GM18907 (cell line): Measurements from ENCODE around the gene HOXC4.
"Not testable (repeated sequence)": the region's sequence is repeated elsewhere in the genome, so short reads cannot be mapped to it uniquely, and the experiment has no call there.

Source experiments
- ATAC-seq: cut with Tn5 transposase; IDR thresholded peaks from one replicate; pipeline ENCODE4 v1.9.1; 2021; ENCODE audit warnings: mild to moderate bottlenecking, moderate library complexity; ENCODE audit not compliant: unreplicated experiment

HOXC4 gene

DNA sequence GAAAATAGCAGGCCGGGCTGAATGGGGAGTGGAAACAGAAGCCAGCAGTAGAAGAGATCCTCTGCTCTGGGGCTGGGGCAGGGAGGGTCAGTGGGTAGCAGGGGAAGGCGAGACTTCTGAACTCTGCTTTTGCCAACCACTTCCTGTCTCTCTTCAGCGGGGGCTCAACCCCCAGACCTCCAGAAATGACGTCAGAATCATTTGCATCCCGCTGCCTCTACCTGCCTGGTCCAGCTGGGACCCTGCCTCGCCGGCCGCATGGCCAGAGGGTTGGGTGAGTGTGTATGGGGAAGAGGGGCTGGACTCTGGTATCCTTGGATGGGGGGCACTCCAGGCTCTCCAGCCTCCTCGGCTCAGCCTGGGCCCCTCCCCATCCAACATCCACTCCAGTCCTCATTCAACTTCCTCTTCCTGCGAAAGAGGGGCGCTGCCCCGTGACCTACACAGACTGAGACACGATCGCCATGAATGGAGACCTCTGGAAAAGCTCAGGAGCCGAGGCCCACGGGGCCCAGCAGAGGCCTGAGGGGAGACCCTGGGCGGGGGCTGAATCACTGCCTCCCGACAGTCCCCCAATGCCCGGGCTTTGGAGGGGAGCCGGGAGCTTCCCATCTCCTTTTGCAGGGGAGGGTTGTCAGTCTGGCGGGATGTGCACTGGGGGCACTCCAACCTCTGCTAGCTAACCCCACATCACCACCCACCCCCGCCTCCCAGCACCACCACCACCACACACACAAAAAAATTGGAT lies 458 bp upstream of the HOXC4 start:
- peak; percentile 77 for ATAC-seq

DNA sequence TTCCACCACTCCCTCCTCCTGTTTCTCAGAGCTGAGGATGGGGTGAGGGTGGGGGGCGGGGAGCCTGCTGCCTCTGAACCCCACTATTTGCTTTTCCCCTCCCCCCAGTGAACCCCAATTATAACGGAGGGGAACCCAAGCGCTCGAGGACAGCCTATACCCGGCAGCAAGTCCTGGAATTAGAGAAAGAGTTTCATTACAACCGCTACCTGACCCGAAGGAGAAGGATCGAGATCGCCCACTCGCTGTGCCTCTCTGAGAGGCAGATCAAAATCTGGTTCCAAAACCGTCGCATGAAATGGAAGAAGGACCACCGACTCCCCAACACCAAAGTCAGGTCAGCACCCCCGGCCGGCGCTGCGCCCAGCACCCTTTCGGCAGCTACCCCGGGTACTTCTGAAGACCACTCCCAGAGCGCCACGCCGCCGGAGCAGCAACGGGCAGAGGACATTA lies 1.1 kb downstream of the HOXC4 start:
- ATAC-seq = no peak

DNA sequence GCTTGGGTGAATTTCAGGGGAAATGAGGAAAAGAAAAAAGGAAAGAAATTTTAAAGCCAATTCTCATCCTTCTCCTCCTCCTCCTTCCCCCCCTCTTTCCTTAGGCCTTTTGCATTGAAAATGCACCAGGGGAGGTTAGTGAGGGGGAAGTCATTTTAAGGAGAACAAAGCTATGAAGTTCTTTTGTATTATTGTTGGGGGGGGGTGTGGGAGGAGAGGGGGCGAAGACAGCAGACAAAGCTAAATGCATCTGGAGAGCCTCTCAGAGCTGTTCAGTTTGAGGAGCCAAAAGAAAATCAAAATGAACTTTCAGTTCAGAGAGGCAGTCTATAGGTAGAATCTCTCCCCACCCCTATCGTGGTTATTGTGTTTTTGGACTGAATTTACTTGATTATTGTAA lies 1.9 kb downstream of the HOXC4 start:
- no peak for ATAC-seq

DNA sequence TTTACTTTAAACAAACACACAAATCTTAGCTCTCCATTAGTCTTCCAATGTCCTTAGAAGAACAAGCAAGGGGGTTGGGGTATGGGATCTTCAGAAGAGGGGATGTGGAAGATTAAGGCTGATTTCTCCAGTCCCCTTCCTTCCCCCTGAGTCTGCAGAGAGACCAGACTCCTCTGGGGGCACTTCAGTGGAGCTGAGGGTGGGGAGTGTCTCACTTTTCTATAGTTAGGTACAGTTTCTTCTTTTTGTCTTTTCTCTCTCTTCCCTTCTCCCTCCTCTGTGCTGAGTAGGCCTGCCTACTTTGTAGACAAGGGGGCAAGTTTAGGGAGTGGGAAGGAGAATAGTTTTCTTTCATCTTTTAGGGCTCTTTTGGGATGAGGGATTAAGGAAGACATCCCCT lies 2.5 kb downstream of the HOXC4 start:
- ATAC-seq = no peak

DNA sequence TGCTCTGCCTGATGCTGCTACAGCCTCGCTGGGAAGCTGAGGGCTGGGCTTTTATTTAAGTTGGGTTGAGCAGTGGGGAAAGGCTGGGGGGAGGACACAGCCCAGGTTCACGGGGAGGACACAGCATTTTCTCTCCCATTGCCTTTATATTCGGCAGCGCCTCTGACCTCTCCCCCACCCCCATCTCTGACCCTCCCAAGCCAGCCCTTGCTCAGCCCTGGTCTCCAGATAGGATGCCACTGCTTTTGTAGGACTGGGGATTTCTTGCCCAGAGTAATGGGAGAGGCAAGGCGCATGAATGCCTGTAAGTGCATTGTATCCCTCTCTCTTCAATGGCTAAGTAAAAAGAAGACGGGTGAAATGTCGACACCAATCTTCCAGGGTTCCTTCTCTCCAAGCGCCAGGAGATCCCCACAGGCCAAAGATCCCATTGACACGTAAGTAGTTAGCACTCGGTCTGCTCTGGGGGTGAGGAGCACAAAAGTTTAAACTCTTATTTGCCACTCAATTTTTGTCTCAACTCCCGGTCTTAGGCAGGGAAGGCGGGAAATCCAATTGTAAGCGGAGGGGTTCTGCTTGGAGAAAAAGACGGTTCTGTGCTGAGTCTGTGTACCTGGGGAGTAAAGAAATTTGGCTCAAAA lies 4.6 kb downstream of the HOXC4 start:
- ATAC-seq = no peak

DNA sequence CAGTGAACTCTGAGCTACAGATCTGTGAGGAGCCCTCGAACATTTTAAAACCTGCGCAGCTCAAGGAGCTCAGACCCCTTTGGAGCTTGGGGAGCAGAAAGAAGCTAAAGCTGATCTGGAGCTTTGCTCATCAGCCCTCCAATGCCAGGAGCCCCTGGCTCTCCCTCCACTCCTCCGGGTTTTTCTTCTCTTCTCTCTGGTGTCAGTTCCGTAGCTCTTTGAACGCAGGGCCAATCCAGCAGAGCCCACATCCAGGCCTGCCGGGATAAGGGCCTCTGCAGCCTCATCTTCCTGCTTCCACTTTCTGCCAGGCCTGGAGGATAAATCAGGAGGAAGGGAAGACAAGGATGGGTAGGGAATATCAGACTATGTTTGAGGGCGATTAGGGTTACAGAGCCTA lies 6.0 kb downstream of the HOXC4 start:
- ATAC-seq = no peak

DNA sequence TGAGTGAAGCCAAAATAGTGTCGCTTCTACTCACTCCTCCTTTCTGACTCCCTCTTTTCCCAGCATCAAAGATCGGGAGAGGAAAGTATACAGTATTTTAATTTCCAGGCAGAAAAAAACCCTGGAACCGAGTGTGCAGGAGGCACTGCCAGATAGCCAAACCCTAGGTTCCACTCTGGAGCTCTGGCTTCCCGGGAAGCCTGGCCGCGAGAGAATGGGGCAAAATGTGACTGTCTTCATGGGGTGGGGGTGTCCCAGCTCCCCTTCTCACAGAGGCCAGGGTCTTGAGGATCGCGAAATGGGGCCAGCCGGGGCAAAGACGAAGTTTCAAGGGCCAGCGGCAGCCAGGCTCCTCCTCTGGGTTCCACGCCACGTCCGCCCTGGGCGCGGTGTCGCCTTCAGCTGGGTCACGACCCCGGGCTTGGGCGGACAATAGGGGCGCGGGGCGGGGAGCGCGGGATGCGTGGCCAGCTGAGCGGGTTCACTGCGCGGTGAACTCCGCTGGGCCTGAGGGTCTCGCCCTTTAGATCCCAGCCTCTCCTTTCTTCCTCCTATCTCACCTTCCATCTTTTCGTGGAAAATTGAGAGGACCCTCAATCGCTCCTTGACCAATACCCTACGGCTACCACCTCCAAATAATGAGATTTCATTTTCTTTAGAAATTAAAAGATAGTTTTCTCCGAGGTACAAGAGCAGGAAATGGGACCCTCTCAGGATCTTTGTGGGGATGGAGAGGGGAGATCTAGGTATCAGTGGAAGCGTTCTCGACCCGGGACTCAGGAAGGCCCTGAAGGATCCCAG lies 6.7 kb downstream of the HOXC4 start:
- ATAC-seq = no peak

DNA sequence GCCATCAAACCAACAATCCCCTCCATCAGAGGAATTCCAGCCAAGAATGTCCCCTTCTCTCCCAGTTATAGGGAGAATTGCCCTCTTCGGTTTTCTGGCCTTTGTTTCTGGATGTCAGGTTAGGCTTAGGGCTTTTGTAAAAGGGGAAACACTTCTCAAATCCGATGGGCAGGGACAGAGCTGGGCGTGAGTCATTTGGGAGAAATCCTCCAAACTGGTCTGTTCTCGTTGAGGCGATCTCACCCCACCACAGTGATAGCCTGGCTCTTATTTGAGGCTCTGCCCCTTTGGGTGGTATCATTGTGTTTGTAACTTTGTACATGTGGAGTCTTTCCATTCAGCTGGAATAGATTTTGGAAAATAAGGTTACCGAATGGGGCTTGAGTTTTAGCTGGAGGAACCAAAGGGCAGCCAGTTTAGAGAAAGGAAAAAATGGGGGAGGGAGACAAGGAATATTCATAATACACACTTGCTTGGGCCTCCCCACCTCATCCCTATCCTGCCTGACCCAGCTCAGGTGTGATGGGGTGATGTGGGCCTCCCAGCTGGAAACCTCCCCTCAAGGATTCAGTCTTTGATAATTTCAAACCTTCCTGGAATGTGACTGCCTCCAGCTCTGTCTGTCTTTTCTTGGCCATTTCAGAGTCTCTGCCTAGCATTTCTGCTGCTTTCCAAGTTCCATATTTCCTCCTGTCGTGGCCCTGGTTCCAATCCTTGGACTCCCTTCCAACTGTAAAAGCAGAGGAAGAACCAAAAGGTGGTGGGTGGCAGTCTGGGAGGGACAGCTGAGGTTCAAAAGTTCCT lies 7.5 kb downstream of the HOXC4 start:
- ATAC-seq = no peak

DNA sequence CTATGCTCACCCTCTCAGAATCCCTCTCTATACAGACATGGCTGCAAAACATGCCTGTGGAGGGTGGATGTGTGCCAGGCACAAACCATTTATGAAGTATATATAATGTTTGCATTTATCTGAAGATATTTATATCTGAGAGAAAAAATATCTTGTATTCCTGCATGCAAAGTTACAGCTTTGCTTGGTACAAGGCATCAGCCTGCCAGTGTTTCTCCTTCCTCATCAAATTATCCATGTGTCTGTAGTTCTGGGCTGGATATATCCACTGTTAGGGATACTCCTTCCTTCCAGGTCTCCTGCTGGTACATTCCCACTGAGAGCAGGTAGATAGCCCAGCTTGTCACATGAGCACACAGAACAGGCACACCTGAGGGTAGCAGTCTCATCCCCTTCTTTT lies 12.0 kb downstream of the HOXC4 start:
- no peak for ATAC-seq

DNA sequence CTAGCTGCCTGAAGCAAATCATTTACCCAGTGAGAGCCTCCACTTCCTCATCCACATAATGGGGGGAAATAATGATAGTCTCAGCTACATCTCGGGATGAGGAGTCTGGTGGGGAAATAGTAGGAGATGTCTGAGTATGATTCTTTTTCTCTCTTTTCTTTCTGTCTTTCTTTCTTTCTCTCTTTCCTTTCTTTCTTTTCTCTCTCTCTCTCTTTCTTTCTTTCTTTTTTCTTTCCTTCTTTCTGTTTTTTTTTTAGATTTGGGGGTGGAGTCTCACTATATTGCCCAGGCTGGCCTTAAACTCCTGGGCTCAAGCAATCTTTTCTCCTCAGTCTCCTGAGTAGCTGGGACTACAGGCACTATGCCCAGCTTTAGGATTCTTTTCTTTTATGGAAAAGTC lies 12.8 kb downstream of the HOXC4 start:
- no peak for ATAC-seq

DNA sequence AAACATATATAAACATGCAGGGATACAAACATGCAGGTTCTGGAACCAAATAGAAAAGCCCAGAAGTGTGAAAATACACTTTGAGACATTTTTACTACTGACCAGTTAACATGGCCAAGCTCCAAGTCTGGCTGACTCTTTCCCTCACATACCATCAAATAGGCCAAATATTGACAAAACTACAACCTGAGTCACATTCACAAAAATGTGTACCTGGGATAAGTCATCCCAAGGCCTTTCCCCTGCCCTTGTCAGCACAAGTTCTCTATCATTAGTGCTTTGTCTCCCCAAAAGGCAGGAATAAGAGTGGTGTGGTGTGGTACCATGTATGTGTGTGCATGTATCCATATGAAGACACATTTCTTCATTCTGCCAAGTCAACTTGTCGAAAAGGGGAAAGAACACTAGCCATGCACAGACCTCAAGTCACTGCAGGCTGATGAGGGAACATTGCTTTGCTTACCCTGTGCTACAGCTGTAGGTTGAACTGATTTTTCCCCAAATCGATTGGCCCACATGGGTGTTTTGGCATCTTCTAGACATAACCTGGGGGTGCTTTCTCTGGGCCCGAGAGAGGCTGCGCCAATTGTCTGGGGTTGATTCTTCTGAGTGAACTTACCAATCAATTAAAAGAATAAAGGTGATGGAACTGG lies 14.9 kb downstream of the HOXC4 start:
- ATAC-seq = no peak

DNA sequence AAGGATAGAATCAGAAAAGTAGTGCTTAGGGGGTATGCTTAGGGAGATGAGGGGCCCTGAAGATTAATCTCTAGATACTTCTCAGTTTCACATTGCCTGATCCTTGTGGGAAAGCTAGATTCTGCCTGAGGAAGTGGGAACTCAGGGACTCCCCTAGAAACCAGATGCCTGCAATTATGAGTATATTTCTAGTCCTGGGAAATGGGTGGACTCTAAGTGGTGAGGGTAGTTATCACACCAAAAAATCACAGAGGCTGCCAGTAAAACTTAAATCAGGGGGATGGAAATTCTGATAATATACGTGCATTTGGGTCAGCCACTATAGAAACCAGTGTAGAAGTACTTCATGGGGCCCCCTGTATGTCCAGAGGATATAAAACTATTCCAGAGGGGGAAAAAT lies 18.3 kb downstream of the HOXC4 start:
- ATAC-seq = no peak

DNA sequence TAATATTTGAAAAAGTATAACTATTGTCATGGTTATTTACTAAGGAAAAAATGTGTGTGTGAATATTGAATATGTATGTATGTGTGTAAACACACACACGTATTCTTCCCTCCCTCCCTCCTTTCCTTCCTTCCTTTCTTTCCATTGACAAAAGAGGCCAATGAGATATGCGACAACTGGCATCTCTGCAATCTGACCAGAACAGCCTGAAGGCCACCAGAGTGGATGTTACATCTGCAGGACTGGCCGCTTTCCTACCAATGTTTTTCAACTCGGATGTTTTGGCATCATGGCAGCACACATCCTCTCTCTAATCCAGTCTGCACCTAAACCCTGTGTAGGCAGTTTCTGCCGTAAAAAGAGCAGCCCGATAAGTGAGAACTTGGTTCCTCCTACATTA lies 20.7 kb downstream of the HOXC4 start:
- no peak for ATAC-seq

DNA sequence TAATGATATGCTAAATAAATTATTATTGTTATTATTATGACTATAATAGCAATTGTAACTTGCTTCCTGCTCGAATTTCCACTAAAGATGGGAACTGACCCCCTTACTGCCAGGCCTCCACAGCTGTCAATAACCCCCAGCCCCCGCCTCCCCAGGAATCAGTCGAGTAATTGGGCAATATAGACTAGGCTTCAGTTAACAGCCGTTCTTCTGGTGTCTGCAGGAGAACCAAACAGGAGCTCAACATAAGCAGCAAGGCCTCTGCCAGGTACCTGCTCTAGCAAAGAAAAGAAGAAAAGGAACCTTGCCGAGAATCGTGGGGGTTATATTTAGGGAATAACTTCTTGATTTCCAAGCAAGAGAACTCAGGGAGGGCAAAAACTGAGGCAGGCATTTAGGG lies 21.8 kb downstream of the HOXC4 start:
- ATAC-seq = no peak

DNA sequence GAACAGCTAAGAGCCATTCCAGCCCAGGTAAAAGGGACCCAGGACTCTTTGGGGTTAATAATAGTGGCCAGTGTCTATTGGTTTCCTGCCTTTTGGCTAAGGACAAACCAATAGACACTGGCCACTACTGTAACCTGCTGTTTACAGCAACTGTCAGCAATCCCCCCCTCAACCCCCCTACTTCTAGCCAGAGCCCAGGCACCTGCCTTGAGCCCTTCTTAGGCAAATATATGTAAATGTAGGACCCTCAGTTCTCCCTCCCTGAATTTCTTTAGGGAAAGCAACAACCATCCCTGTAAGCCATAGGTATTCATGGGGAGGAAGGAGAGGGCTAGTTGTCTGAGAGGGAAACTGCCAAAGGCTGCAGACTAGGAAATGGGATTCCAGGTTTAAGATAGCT lies 22.3 kb downstream of the HOXC4 start:
- ATAC-seq = no peak

DNA sequence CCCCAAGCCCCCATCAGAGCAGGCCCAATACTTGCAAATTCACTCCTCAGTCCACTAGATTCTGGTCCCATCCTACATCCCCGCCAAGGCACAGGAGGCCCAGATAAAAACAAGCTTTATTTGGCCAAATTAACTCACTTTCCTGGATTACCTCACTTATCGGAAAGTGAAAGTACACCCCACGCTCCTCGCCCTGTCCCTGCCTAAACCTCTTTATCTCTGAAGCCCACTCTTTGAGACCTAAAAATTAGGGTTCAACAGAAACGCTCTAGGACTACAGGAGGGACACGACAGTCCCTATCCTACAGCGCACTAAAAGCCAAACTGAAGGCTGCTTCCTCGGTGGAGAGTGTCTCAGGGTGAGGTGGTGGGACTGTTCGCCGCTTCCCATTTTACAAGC lies 24.2 kb downstream of the HOXC4 start:
- ATAC-seq = not testable (repeated sequence)

DNA sequence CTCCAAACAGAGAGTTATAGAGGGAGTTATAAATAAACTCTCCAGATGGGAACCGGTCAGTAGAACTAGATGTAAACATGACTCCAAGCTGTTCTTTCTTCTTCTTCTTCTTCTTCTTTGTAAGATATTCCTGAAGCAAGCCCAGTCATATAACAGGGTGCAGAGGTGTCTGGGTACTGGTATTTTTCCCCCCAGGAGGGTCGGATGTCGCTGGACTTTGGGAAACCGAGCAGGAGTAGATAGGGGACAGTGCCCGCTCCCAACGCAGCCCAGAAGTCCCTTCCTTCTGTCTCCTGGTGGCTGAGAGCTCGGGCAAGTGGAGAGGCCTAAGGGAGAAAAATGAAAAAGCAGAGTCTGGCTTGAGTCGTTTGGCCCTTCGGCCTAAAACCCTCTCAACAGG lies 25.5 kb downstream of the HOXC4 start:
- not testable (repeated sequence) for ATAC-seq

DNA sequence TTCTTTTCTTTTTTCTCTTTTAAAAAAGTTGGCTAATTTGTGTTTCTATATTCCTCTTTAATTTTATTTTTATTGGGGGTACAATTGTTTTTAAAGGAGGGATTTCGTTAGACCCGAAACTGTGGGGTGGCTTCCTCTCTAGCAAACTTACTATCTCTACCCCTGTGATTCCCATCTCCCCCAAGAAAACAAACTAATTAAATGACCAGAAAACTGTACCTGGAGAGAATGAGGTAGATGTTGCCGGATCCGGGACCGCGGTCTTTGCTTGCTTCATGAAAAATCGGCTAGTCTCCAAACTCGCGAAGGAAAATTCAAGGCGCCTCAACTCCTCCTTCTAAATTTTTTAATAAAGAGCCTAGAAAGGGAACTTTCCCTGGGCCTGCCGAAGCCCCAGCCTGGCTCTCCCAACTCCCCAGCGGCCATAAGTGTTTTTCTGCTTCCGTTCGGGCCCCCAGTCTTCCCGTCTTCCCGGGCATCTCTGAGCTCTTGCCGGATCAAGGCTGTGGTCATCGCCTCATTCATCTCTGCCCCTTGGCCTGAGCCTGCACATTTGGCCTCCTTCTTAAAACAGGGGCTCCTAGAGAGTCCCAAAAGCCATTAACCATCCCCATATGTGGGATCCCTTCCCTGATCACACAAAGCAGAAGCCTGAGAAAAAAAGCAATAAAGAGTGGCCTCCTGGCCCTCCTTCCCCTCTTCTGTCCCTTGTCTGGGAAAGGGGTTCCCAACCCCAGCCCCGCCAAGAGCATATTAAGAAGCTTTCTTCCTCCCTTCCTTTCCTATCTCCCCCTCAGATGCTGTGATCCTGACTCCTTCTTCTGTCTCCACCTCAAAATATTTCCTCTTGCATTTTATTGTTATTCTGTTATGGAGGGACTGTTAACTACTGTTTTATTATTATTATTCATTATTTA lies 26.6 kb downstream of the HOXC4 start:
- not testable (repeated sequence) for ATAC-seq

DNA sequence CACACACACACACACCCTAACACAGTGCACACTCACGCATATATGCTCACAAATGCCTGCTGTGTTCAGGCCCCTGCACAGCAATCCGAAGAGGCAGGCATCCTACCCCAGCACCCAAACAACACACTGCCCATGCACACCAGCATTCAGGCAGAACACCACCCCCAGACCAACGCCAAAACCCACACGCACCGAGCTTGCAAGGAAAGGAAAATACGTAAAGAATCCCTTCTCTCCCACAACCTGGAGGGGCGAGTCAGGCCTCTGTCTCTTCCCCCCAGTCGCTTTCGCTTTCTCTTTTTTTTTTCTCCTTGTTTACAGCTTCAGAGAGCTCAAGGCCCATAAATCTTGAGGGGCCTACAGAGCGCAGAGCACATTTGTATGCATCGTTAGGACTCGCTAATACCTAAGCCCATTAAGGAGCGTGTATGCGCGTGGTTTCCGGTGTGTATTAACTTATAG lies 27.4 kb downstream of the HOXC4 start:
- ATAC-seq = not testable (repeated sequence)
